Uterus (tissue), 4 donors: ENCODE data around the gene MAPK10. TPM values are rescaled to one million over a fixed set of nuclear protein-coding genes. Genes with fewer than 3 reads are reported as not detected.
A peak's percentile ranks its signal among the peaks of the same experiment; 100 is the strongest.

Source experiments
- DNase-seq, 2 donors: peaks; one replicate each; pipeline ENCODE4 v3.0.0-alpha.2; 2019 to 2020
- H3K27ac ChIP-seq, 2 donors: fragments of 200-600 bp; sonication (generic); 1 replicate in 1 of 2; 2 replicates in 1 of 2; pipeline ENCODE4 v1.5.1; 2016 to 2018
- H3K27me3 ChIP-seq, 2 donors: fragments of 200-600 bp; sonication (generic); one replicate each; pipeline ENCODE4 v1.5.1; 2018 to 2019; ENCODE audit warnings: control low read depth in 1 of 2
- H3K36me3 ChIP-seq, 2 donors: fragments of 200-600 bp; sonication (generic); one replicate each; pipeline ENCODE4 v1.5.1; 2019; ENCODE audit warnings: control low read depth in 1 of 2
- H3K4me1 ChIP-seq, 2 donors: fragments of 200-600 bp; sonication (generic); one replicate each; pipeline ENCODE4 v1.5.1; 2018 to 2019; ENCODE audit warnings: control low read depth in 1 of 2
- H3K4me3 ChIP-seq, 2 donors: fragments of 200-600 bp; sonication (generic); 1 replicate in 1 of 2; 2 replicates in 1 of 2; pipeline ENCODE4 v1.5.1; 2018 to 2019; ENCODE audit warnings: mild to moderate bottlenecking in 1 of 2
- H3K9me3 ChIP-seq, 2 donors: fragments of 200-600 bp; sonication (generic); one replicate each; pipeline ENCODE4 v1.5.1; 2019; ENCODE audit warnings: control low read depth in 1 of 2
- POLR2A ChIP-seq, 2 donors: fragments of 450-650 bp; IDR thresholded peaks; one replicate each; pipeline ENCODE4 v1.6.1; 2016; ENCODE audit warnings: antibody characterized with exemption in 2 of 2, mild to moderate bottlenecking in 1 of 2, moderate library complexity in 1 of 2
- intact Hi-C: fragments of 100-400 bp; cut with DNase I; formaldehyde crosslinking; loops from one replicate; pipeline ENCODE4 v1.15.1; 2023; ENCODE audit warnings: low total_unique reads
- total RNA-seq, 4 donors: library from RNA; depleted of rRNA in 3 of 4; stranded (reverse); fragments of >200 nt in 3 of 4; gene quantifications; one replicate each; pipeline versions ENCODE4 v1.1.0 to v1.2.4, GENCODE V29; 2014 to 2023
- TF ChIP-seq, protein P1 (sequence below), 4 experiments: fragments of 200-600 bp in 2 of 4; fragments of 450-650 bp in 2 of 4; sonication (generic) in 2 of 4; IDR thresholded peaks; one replicate each; pipeline ENCODE4 v1.5.1; 2016 to 2019; ENCODE audit warnings: antibody characterized with exemption in 4 of 4, mild to moderate bottlenecking in 2 of 4, moderate library complexity in 1 of 4
- donor health status: DM: yes; HTN: yes; CAD: no.

The MAPK10 gene
- total RNA-seq, 4 donors from 2014 or later = 38.2 to 144 (median 73.0) TPM

DNA sequence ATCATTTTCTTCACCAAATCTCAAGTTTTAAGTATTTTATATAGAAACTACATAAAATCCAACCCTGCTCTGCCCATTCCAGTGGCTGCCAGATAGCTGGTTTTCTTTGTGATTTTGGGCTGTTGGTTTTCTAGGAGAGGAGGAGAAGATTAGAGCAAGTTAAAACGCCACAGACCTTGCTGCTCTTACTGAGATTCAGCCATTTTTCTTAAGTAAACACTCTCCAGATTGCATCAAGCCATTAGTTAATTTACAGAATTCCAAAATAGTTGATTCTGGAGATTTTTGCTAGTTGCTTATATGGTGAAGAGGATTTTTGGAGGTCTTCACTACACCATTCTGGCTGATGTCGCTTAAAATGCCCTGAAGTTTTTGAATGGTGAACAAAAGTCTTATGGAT lies 366.2 kb downstream of the MAPK10 start:
- Histone ChIP-seq H3K4me1 (no peaks in the 10 kb centered on the region), H3K4me3 (no peak overlapping the region), H3K9me3 (no peaks in the 10 kb centered on the region), H3K27me3 (no peaks in the 10 kb centered on the region), H3K27ac (no peak overlapping the region), H3K36me3 (no peaks in the 10 kb centered on the region)
- intact Hi-C loops = no loop called here
- DNase-seq = no peak
- no peak for TF ChIP-seq POLR2A (IDR thresholded peaks at IDR 0.05)

DNA sequence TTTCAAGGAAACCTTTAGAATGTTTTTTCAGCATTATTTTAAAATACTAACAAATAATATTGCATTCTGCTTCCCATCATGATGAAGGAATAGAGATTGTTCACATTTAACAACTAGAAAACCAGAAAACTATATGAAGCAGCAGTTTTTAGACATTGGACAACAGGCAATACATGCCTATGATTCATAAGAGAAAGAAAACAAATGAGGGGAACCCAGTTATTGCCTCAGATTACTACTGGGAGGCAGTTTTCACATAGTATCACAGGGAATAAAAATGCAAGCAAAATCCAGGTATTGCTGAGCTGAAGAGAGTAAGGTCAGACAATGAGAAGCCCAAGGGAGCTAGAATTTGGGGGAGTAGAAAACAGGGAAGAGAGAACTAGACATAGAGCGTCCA lies 373.6 kb downstream of the MAPK10 start:
- no peaks in the 10 kb centered on the region for H3K36me3 ChIP-seq
- TF ChIP-seq, protein P1, sequence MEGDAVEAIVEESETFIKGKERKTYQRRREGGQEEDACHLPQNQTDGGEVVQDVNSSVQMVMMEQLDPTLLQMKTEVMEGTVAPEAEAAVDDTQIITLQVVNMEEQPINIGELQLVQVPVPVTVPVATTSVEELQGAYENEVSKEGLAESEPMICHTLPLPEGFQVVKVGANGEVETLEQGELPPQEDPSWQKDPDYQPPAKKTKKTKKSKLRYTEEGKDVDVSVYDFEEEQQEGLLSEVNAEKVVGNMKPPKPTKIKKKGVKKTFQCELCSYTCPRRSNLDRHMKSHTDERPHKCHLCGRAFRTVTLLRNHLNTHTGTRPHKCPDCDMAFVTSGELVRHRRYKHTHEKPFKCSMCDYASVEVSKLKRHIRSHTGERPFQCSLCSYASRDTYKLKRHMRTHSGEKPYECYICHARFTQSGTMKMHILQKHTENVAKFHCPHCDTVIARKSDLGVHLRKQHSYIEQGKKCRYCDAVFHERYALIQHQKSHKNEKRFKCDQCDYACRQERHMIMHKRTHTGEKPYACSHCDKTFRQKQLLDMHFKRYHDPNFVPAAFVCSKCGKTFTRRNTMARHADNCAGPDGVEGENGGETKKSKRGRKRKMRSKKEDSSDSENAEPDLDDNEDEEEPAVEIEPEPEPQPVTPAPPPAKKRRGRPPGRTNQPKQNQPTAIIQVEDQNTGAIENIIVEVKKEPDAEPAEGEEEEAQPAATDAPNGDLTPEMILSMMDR (IDR thresholded peaks at IDR 0.05) = no peak
- no peak for TF ChIP-seq POLR2A (IDR thresholded peaks at IDR 0.05)
- no peak for DNase-seq
- intact Hi-C loops = no loop called here
- no peaks in the 10 kb centered on the region for H3K27me3 ChIP-seq
- no peak overlapping the region for H3K27ac ChIP-seq
- no peak overlapping the region for H3K4me3 ChIP-seq
- no peaks in the 10 kb centered on the region for H3K9me3 ChIP-seq
- H3K4me1 ChIP-seq = no peaks in the 10 kb centered on the region

DNA sequence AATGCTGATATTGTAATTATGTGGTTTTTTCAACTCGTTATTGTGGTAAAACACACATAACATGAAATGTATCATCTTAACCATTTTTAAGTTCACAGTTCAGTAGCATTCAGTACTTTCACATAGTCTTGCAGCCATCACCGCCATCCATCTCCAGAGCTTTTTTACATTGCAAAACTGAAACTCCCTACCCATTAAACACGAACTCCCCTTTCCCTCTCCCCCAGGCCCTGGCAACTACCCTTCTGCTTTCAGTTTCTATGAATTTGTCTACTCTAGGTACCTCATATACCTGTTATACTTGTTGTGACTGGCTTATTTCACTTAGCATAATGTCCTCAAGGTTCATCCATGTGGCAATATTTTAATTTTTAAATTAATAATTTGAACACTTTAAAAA lies 380.6 kb downstream of the MAPK10 start:
- H3K4me3 ChIP-seq = no peak overlapping the region
- TF ChIP-seq, protein P1 (IDR thresholded peaks at IDR 0.05) = no peak
- no peak for TF ChIP-seq POLR2A (IDR thresholded peaks at IDR 0.05)
- intact Hi-C loops = no loop called here
- H3K27ac ChIP-seq = no peak overlapping the region
- H3K36me3 ChIP-seq = no peaks in the 10 kb centered on the region
- H3K9me3 ChIP-seq = no peaks in the 10 kb centered on the region
- H3K27me3 ChIP-seq = no peaks in the 10 kb centered on the region
- DNase-seq = no peak
- H3K4me1 ChIP-seq = no peaks in the 10 kb centered on the region

DNA sequence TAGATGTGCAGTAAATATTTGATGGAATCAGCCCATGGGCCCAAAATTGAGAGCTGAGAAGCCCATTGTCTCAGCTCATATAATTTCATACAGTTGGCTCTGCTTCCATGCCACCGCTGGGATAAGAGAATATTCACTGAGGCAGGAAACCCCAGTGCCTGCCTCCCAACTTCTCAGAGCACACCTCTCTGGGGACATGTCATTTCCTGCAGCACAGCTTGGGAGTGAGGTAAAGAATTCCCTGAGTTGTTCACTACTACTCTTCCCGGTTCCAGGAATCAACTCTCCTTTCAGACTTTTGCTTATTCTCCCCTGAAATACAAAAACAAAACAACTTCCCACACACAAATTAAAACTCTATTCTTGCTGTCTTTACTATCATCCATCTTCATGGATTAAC lies 389.3 kb downstream of the MAPK10 start:
- Histone ChIP-seq H3K4me3 (no peak overlapping the region), H3K27ac (no peak overlapping the region), H3K27me3 (no peaks in the 10 kb centered on the region), H3K4me1 (no peaks in the 10 kb centered on the region), H3K36me3 (no peaks in the 10 kb centered on the region), H3K9me3 (no peaks in the 10 kb centered on the region)
- TF ChIP-seq POLR2A (IDR thresholded peaks at IDR 0.05) = no peak
- TF ChIP-seq, protein P1 (IDR thresholded peaks at IDR 0.05) = no peak
- intact Hi-C loops = no loop called here
- no peak for DNase-seq

DNA sequence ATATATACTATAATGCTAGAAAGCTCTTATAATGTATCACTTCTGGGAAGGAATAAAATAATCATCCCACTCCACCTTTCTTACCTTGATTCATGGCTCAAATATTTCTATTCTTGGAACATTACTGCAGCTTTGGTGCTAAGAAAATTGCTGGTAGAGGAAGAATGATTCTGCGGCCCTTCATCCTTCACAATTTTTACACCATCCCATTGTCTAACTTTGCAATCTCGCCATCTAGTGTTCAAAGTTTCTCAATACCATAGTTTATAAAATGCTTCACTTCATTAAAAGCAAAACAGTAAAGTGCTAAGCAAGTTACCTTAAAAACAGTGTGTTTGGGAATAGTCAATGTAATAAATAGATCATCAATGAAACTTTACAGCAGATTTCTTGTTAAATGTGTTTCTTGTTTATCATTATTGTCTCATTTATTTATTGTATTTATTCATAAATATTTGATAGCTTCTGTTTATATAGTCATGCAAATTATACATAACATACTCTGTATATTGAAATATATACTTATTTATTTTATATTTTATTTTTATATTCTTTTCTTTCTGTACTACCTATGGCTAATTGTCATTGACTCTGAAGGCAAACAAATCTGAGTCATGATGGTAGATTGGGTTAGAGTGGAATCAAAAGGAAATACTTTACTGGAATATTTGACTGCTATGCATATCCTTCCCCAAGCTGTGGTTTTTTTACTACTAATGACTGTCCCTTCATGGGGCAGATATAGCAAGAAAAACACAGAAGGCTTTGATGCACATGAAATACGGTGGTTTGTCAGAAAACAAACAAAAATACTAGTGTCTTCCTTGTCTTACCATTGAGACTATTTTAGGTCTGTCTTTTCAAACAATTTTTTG lies 390.7 kb downstream of the MAPK10 start:
- TF ChIP-seq, protein P1 (IDR thresholded peaks at IDR 0.05) = peak; percentile 51 to 69 (median 58)
- TF ChIP-seq POLR2A (IDR thresholded peaks at IDR 0.05) = no peak
- no peaks in the 10 kb centered on the region for H3K4me1 ChIP-seq
- intact Hi-C loops = no loop called here
- H3K4me3 ChIP-seq = no peak overlapping the region
- no peaks in the 10 kb centered on the region for H3K36me3 ChIP-seq
- DNase-seq = no peak
- no peaks in the 10 kb centered on the region for H3K27me3 ChIP-seq
- no peak overlapping the region for H3K27ac ChIP-seq
- H3K9me3 ChIP-seq = no peaks in the 10 kb centered on the region
